GM18873 (cell line): ENCODE measurements around the gene ACAD8.
"Not testable (repeated sequence)": the region's sequence is repeated elsewhere in the genome, so short reads cannot be mapped to it uniquely, and the experiment has no call there.

Source experiments
- ATAC-seq: cut with Tn5 transposase; IDR thresholded peaks from one replicate; pipeline ENCODE4 v1.9.1; 2021; ENCODE audit warnings: mild to moderate bottlenecking, moderate library complexity, moderate number of reproducible peaks; ENCODE audit not compliant: unreplicated experiment, low FRiP score

ACAD8 gene

DNA sequence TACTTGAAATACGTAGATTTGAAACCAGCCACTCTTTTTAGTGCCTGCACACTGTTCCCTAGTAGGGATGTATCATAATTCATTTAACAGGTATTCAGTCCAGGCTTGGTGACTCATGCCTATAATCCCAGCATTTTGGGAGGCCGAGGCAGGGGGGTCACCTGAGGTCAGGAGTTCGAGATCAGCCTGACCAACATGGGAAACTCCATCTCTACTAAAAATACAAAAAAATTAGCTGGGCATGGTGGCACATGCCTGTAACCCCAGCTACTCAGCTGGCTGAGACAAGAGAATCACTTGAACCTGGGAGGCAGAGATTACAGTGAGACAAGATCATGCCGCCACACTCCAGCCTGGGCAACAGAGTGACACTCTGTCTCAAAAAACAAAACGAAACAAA, 31.0 kb downstream of the ACAD8 start:
- ATAC-seq = not testable (repeated sequence)

- no peak for ATAC-seq
Measured at GRCh38 chr11:134287561-134287960, 34.2 kb downstream of the ACAD8 start.

DNA sequence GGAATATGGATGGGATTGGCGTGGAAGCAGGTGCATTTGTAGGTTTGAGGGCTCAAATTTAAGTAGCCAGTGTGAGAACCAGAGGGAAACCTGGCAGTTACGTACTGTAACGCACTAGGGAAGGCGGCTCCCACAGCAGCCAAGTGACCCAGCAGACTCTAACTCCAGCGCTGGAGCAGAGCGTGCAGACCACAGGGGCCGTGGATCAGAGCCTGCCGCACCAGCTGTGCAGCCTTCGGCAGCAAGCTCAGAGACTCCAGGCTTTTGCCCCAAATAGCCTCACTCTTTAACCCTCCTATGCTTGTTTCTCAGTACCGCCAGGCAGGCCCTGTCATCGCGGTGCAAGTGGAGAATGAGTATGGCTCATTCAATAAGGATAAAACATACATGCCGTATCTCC, 35.1 kb downstream of the ACAD8 start:
- ATAC-seq = no peak

GRCh38 chr11:134289167-134289566, 35.8 kb downstream of the ACAD8 start:
- ATAC-seq = no peak

- ATAC-seq = no peak
Measured at GRCh38 chr11:134289789-134290188, 36.4 kb downstream of the ACAD8 start.

DNA sequence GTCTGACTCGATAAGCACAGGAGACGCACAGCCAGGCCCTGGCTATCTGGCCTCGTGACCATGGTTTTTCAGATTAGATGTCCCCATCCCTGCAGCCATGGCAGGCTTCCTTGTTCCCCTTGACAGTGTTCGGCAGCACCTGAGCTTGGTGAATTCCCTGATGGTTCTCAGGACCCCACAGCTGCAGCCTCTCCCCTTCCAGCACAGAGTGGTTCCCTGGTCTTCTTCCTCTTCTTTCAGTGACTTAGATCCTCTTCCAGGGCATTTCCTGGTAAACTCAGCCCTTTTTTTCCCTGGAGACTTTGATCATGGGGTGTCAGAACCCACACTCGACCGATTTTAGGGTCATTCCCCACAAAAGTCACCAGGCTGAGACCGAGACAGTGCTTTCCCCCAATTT, 37.3 kb downstream of the ACAD8 start:
- ATAC-seq = no peak

- ATAC-seq = no peak
Measured at GRCh38 chr11:134291196-134291595, 37.8 kb downstream of the ACAD8 start.

- no peak for ATAC-seq
Measured at GRCh38 chr11:134292661-134293060, 39.3 kb downstream of the ACAD8 start.

GRCh38 chr11:134293119-134294113, 40.0 kb downstream of the ACAD8 start:
- ATAC-seq = no peak

DNA sequence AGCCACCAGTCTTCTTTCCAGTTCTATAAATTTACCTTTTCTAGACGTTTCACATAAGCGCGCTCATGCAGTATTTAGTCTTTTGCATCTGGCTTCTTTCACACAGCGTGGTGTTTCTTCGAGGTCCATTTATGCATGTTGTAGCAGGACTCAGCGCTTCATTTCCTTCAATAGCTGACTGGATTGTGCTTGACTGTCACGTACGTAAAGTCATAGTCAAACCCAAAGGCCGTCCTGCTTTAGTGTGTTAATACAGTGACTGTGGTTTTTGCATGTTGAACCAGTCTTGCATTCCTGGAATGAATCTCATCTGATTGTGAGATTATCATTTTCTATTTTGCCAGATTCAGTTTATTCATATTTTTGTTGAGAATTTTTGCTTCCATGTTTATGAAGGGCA, 41.3 kb downstream of the ACAD8 start:
- ATAC-seq = no peak

- no peak for ATAC-seq
Measured at GRCh38 chr11:134312223-134312622, 58.9 kb downstream of the ACAD8 start.

DNA sequence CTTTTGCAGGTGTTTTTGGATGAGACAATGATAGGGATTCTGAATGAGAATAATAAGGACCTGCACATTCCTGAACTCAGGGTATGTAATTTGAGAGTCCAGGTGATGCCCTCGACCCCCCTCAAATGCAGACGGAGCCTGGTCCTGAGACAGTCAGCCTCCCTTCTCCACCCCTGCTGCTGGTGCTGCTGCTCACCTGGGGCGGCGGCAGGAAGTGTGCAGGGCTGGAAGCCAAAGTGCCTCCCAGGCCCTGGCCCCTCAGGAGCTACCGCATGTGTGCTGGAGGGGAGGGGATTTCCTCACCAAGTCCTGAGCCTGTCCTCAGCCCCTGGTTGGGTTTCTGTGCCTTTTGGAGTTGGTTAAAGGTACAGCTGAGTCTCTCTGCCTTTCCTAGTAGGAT, 59.4 kb downstream of the ACAD8 start:
- no peak for ATAC-seq

GRCh38 chr11:134313379-134313778, 60.0 kb downstream of the ACAD8 start:
- ATAC-seq = no peak

DNA sequence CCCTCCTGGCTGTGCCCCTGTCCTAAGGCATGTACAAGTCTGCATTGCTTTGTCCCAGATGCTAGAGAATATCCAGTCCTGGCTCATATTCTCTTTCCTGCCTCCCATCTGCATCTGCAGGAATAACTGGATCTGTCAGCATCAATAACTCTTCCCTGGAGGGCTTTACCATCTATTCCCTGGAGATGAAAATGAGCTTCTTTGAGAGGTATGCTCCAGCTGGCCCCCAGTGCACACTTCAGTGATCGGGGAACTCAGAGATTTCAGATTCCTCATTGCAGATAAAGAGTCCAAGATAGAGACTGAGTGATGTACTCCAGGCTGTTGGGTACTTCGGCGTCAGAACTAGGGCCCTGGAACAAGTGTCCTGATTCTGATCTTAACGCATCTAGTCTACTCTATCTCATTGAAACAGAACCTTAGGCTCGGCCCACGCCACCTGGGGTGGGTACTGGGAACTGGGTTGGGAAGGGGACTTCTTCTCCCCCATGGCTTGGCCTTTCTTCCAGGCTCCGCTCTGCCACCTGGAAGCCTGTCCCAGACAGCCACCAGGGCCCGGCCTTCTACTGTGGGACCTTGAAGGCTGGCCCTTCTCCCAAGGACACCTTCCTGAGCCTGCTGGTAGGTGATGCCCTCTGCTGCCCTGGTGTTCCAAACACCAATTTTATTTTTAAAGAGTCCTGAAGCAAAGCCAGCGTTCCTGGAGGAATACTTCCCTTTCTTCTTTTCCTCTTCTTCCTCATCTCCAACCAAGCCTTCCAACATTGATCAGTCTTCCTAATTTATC, 60.6 kb downstream of the ACAD8 start:
- no peak for ATAC-seq
